ENCODE results near the gene PIK3R1. TPM values are rescaled to one million over a fixed set of nuclear protein-coding genes. Genes with fewer than 3 reads are reported as not detected.

The PIK3R1 gene
- total and polyA plus RNA-seq, 8 donors = 9.2 to 280 (median 52.3) TPM

GRCh38 chr5:68348447-68349222, 133.1 kb downstream of the PIK3R1 start:
- intact Hi-C loops (cut with DNase I; ENCODE audit: low total_unique reads) = no loop called here
- Histone ChIP-seq H3K4me3 (no peak overlapping the region), H3K27ac (no peak overlapping the region), H3K9me3 (no peaks in the 10 kb centered on the region), H3K27me3 (no peaks in the 10 kb centered on the region), H3K36me3 (no peaks in the 10 kb centered on the region), H3K4me1 (peaks cover 0 to 12% (median 3%) of the 10 kb centered on the region in 4 donors)
- TF ChIP-seq EP300 (IDR thresholded peaks at IDR 0.05) (no peak), POLR2AphosphoS5 (IDR thresholded peaks at IDR 0.05) (no peak), POLR2A (IDR thresholded peaks at IDR 0.05) (no peak), CTCF (IDR thresholded peaks at IDR 0.05) (no peak)
- WGBS, 5 donors = 92 to 100% (median 93%) methylated on average over 1 to 2 of the region's 2 CpGs
- no peak for DNase-seq

- WGBS, 5 donors = 87 to 93% (median 90%) methylated on average over 4 of the region's 4 CpGs
- no peak overlapping the region for H3K27ac ChIP-seq
- no peak overlapping the region for H3K4me3 ChIP-seq
- TF ChIP-seq POLR2AphosphoS5 (IDR thresholded peaks at IDR 0.05) (no peak), EP300 (IDR thresholded peaks at IDR 0.05) (no peak), CTCF (IDR thresholded peaks at IDR 0.05) (no peak), POLR2A (IDR thresholded peaks at IDR 0.05) (no peak)
- no peaks in the 10 kb centered on the region for H3K27me3 ChIP-seq
- H3K4me1 ChIP-seq = no peaks in the 10 kb centered on the region
- DNase-seq = no peak
- H3K9me3 ChIP-seq = no peaks in the 10 kb centered on the region
- H3K36me3 ChIP-seq = no peaks in the 10 kb centered on the region
- intact Hi-C loops (cut with DNase I; ENCODE audit: low total_unique reads) = no loop called here
Measured at GRCh38 chr5:68350176-68350575, 134.6 kb downstream of the PIK3R1 start.

Measured in stomach (tissue), 9 donors.